CD4-positive, alpha-beta T cell treated with Interleukin-10 for 1 hour (primary cell): ENCODE measurements around the gene SERINC5.

Experiments
- DNase-seq: peaks from one replicate; pipeline ENCODE4 v3.0.0-alpha.2; 2020

The SERINC5 gene

GRCh38 chr5:80251636-80252035 lies 4.2 kb downstream of the SERINC5 start:
- no peak for DNase-seq

- DNase-seq: no peak
Measured at GRCh38 chr5:80250801-80251200, 5.0 kb downstream of the SERINC5 start.

GRCh38 chr5:80249901-80250300 lies 5.9 kb downstream of the SERINC5 start:
- DNase-seq: no peak

GRCh38 chr5:80248378-80248777 lies 7.5 kb downstream of the SERINC5 start:
- DNase-seq: no peak

- DNase-seq: peak; percentile 41
Measured at GRCh38 chr5:80246995-80247729, 8.7 kb downstream of the SERINC5 start.

GRCh38 chr5:80246001-80246758 lies 9.7 kb downstream of the SERINC5 start:
- no peak for DNase-seq

GRCh38 chr5:80243567-80243966 lies 12.3 kb downstream of the SERINC5 start:
- no peak for DNase-seq

- no peak for DNase-seq
Measured at GRCh38 chr5:80242849-80243248, 13.0 kb downstream of the SERINC5 start.

- DNase-seq: no peak
Measured at GRCh38 chr5:80240368-80240986, 15.4 kb downstream of the SERINC5 start.

- no peak for DNase-seq
Measured at GRCh38 chr5:80239680-80240367, 16.0 kb downstream of the SERINC5 start.

GRCh38 chr5:80238778-80239679 lies 16.8 kb downstream of the SERINC5 start:
- no peak for DNase-seq

GRCh38 chr5:80238097-80238496 lies 17.8 kb downstream of the SERINC5 start:
- DNase-seq: peak; percentile 48

GRCh38 chr5:80237243-80237642 lies 18.6 kb downstream of the SERINC5 start:
- DNase-seq: no peak

GRCh38 chr5:80234116-80234948 lies 21.5 kb downstream of the SERINC5 start:
- DNase-seq: no peak

- no peak for DNase-seq
Measured at GRCh38 chr5:80231693-80232092, 24.2 kb downstream of the SERINC5 start.

- DNase-seq: no peak
Measured at GRCh38 chr5:80231243-80231642, 24.6 kb downstream of the SERINC5 start.

GRCh38 chr5:80230269-80230992 lies 25.4 kb downstream of the SERINC5 start:
- DNase-seq: no peak

- DNase-seq: no peak
Measured at GRCh38 chr5:80229902-80230255, 26.0 kb downstream of the SERINC5 start.

- DNase-seq: no peak
Measured at GRCh38 chr5:80227979-80228596, 27.8 kb downstream of the SERINC5 start.

- no peak for DNase-seq
Measured at GRCh38 chr5:80225934-80226326, 29.9 kb downstream of the SERINC5 start.
